HG03432 (cell line): ENCODE data around the gene GIPC2.
A peak's percentile ranks its signal among the peaks of the same experiment; 100 is the strongest.

ENCODE experiments used
- ATAC-seq: cut with Tn5 transposase; IDR thresholded peaks from one replicate; pipeline ENCODE4 v1.9.1; 2021; ENCODE audit warnings: mild to moderate bottlenecking, moderate library complexity; ENCODE audit not compliant: unreplicated experiment

The GIPC2 gene

GRCh38 chr1:78136680-78137079 lies 90.9 kb downstream of the GIPC2 start:
- ATAC-seq: no peak

- peak; percentile 42 for ATAC-seq
These were observed 95.9 kb downstream of the GIPC2 start for GRCh38 chr1:78141531-78142231.

- ATAC-seq: no peak
These were observed 97.0 kb downstream of the GIPC2 start for GRCh38 chr1:78142736-78143135.

- peak; percentile 79 for ATAC-seq
These were observed 97.4 kb downstream of the GIPC2 start for GRCh38 chr1:78143152-78143551.

GRCh38 chr1:78143673-78144072 lies 97.9 kb downstream of the GIPC2 start:
- ATAC-seq: no peak

GRCh38 chr1:78145105-78145580 lies 99.4 kb downstream of the GIPC2 start:
- peak; percentile 76 for ATAC-seq

GRCh38 chr1:78146205-78146771 lies 100.5 kb downstream of the GIPC2 start:
- no peak for ATAC-seq

- ATAC-seq: no peak
These were observed 101.3 kb downstream of the GIPC2 start for GRCh38 chr1:78147031-78147430.

- no peak for ATAC-seq
These were observed 107.4 kb downstream of the GIPC2 start for GRCh38 chr1:78153092-78153736.

GRCh38 chr1:78155121-78155520 lies 109.4 kb downstream of the GIPC2 start:
- ATAC-seq: no peak

GRCh38 chr1:78156805-78157521 lies 111.2 kb downstream of the GIPC2 start:
- ATAC-seq: no peak

- no peak for ATAC-seq
These were observed 120.0 kb downstream of the GIPC2 start for GRCh38 chr1:78165816-78166215.

GRCh38 chr1:78168306-78168705 lies 122.5 kb downstream of the GIPC2 start:
- no peak for ATAC-seq

GRCh38 chr1:78170859-78171258 lies 125.1 kb downstream of the GIPC2 start:
- no peak for ATAC-seq

- no peak for ATAC-seq
These were observed 126.2 kb downstream of the GIPC2 start for GRCh38 chr1:78171736-78172590.

- ATAC-seq: no peak
These were observed 130.7 kb downstream of the GIPC2 start for GRCh38 chr1:78176448-78176847.

GRCh38 chr1:78177708-78178270 lies 132.0 kb downstream of the GIPC2 start:
- no peak for ATAC-seq

GRCh38 chr1:78178816-78179215 lies 133.1 kb downstream of the GIPC2 start:
- no peak for ATAC-seq

GRCh38 chr1:78184460-78185072 lies 138.8 kb downstream of the GIPC2 start:
- ATAC-seq: peak; percentile 90
